MM.1S (cell line): ENCODE measurements around the gene WFDC8.

ENCODE experiments used
- EZH2 ChIP-seq: fragments of 300-600 bp; sonication (generic); optimal IDR thresholded peaks from 2 replicates; pipeline ENCODE3; 2017; ENCODE audit warnings: low read depth, mild to moderate bottlenecking, antibody characterized with exemption, low read length, mixed read lengths
- TF ChIP-seq, protein P1 (sequence below): fragments of 300-600 bp; sonication (generic); IDR thresholded peaks from 2 replicates; pipeline ENCODE4 v1.5.1; 2016; ENCODE audit warnings: antibody characterized with exemption, low read length, mixed read lengths

DNA sequence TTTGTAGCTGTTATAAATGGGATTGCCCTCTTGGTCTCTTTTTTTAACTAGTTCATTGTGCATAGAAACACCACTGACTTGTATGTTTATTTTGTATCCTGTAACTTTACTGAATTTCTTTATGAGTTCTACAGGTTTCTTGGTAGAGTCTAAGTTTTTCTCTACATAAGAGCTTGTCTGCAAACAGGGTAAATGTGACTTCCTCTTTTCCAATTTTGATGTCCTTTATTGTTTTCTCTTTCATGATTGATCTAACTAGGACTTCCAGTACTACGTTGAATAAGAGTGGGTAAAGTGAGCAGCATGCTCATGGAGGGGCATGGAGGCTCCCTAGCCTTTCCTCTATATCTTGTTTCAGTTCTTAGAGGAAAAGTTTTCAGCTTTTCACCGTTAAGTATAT, 47.5 kb upstream of the WFDC8 start:
- no peak for TF ChIP-seq EZH2
- TF ChIP-seq, protein P1, sequence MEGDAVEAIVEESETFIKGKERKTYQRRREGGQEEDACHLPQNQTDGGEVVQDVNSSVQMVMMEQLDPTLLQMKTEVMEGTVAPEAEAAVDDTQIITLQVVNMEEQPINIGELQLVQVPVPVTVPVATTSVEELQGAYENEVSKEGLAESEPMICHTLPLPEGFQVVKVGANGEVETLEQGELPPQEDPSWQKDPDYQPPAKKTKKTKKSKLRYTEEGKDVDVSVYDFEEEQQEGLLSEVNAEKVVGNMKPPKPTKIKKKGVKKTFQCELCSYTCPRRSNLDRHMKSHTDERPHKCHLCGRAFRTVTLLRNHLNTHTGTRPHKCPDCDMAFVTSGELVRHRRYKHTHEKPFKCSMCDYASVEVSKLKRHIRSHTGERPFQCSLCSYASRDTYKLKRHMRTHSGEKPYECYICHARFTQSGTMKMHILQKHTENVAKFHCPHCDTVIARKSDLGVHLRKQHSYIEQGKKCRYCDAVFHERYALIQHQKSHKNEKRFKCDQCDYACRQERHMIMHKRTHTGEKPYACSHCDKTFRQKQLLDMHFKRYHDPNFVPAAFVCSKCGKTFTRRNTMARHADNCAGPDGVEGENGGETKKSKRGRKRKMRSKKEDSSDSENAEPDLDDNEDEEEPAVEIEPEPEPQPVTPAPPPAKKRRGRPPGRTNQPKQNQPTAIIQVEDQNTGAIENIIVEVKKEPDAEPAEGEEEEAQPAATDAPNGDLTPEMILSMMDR: no peak
